ENCODE data around the gene EFCAB14. TPM values are rescaled to one million over a fixed set of nuclear protein-coding genes. Genes with fewer than 3 reads are reported as not detected.

EFCAB14 gene
- total and polyA plus RNA-seq, 2 experiments from 2014 or later, result 23.3 to 49.0 TPM

DNA sequence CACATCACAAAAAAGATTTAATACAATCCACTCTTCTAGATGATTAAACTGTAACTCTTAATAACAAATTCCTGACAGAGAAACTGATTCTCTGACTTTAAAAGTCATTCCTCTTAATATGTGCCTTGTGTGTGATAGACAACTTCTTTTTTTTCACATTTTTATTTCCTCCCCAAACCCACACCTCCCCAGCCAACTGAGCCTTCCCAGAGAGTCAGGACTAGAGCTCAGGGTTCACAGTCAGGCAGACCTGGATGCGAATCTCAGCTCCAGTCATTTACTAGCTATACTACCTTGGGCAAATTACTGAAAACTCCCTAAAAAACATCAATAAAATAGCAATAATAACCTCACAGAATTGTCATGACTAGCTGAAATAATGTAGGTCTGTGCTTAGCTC is 64.9 kb downstream of the EFCAB14 start:
- H3K27me3 Mint-ChIP-seq (ENCODE audit: insufficient read depth, low read depth, poor library complexity), result no peaks in the 10 kb centered on the region

DNA sequence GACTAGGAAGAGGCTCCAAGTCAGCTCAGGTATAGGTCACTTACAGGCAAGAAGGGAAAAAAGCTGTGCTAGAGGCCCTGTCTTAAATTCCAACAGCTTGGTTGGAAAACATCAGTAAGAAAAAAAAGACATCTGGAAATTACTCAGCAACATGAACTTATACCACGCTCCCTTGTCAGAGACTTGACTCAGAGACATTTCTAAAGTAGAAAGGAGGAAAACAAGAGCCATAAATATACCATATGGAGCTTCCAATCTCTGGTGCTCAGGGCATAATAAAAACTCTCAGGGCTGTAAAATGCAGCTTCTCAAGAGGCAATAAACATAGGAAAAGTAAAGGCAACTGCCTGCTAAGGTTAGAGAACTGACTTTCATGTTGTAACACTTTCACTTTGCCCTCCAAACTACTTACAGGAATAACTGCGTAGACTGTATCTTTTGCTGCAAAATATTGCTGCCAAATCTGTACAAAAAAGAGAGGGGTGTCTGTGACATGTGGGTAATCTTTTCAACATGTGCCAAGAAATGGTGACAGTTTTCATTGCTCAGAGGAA is 65.4 kb downstream of the EFCAB14 start:
- Mint-ChIP-seq H3K4me1 (no peaks in the 10 kb centered on the region), H3K27ac (no peak overlapping the region), H3K9me3 (peaks cover 15% of the 10 kb centered on the region; the same call in 2 of the 3 replicates), H3K4me3 (no peak overlapping the region), H3K27me3 (ENCODE audit: insufficient read depth, low read depth, poor library complexity) (no peaks in the 10 kb centered on the region), H3K36me3 (ENCODE audit: low read depth) (peaks cover 65% of the 10 kb centered on the region)
- Histone ChIP-seq H3K9me2 (ENCODE audit: insufficient read depth) (no peaks in the 10 kb centered on the region), H3K4me3 (no peak overlapping the region), H3K27ac (ENCODE audit: low read depth) (0 out of 2 replicates have a peak overlapping the region, but pooled peaks have one; percentile 42), H4K20me1 (replicated peaks; ENCODE audit: insufficient read depth) (0 out of 2 replicates have a peak, but pooled peaks cover 6% of the 10 kb centered on the region), H3K36me3 (ENCODE audit: insufficient read depth) (peaks cover 26% of the 10 kb centered on the region), H3K79me2 (replicated peaks; ENCODE audit: insufficient read depth) (no peaks in the 10 kb centered on the region), H2AFZ (no peak overlapping the region), H3K27me3 (ENCODE audit: insufficient read depth) (no peaks in the 10 kb centered on the region), H3K4me1 (ENCODE audit: insufficient read depth) (no peaks in the 10 kb centered on the region), H3F3A (replicated peaks; ENCODE audit: low read depth) (no peaks in the 10 kb centered on the region), H3K4me2 (no peak overlapping the region)
- DNase-seq (ENCODE audit: low spot score), result no peak
- ATAC-seq, result no peak
- TF ChIP-seq EZH2phosphoT487 (IDR thresholded peaks at IDR 0.05; ENCODE audit: unreplicated experiment), result no peak
- TF ChIP-seq JUNB (IDR thresholded peaks at IDR 0.05; ENCODE audit: unreplicated experiment), result no peak
- no peak for TF ChIP-seq REST (IDR thresholded peaks at IDR 0.05; ENCODE audit: unreplicated experiment)
- no peak for TF ChIP-seq ZNF114 (CRISPR knock-in tag; IDR thresholded peaks at IDR 0.05)

More for the DNA sequence above, 64.9 kb downstream of the EFCAB14 start:
- Mint-ChIP-seq H3K27ac (no peak overlapping the region), H3K36me3 (ENCODE audit: low read depth) (peaks cover 61% of the 10 kb centered on the region), H3K4me3 (no peak overlapping the region), H3K9me3 (peaks cover 15% of the 10 kb centered on the region; the same call in 2 of the 3 replicates), H3K4me1 (no peaks in the 10 kb centered on the region)
- TF ChIP-seq EZH2phosphoT487 (IDR thresholded peaks at IDR 0.05; ENCODE audit: unreplicated experiment) (no peak), JUNB (IDR thresholded peaks at IDR 0.05; ENCODE audit: unreplicated experiment) (no peak), ZNF114 (CRISPR knock-in tag; IDR thresholded peaks at IDR 0.05) (no peak), CREB1 (CRISPR knock-in tag; IDR thresholded peaks at IDR 0.05; ENCODE audit: low read depth) (no peak), CTCF (conservative IDR thresholded peaks at IDR 0.05; ENCODE audit: low read depth in 2 of 2) (no peak), POLR2AphosphoS5 (IDR thresholded peaks at IDR 0.05; ENCODE audit: low read depth) (no peak), EZH2 (IDR thresholded peaks at IDR 0.05; ENCODE audit: low read depth, unreplicated experiment) (no peak)
- no peak overlapping the region for H3K4me3 ChIP-seq
- H3K36me3 ChIP-seq (ENCODE audit: insufficient read depth), result peaks cover 26% of the 10 kb centered on the region
- no peak overlapping the region for H3K4me2 ChIP-seq
- no peaks in the 10 kb centered on the region for H3K9me2 ChIP-seq (ENCODE audit: insufficient read depth)
- no peaks in the 10 kb centered on the region for H3K4me1 ChIP-seq (ENCODE audit: insufficient read depth)
- H2AFZ ChIP-seq, result no peak overlapping the region
- ATAC-seq (no peak), DNase-seq (ENCODE audit: low spot score) (no peak)
- H3K27me3 ChIP-seq (ENCODE audit: insufficient read depth), result no peaks in the 10 kb centered on the region
- H3K79me2 ChIP-seq (replicated peaks; ENCODE audit: insufficient read depth), result no peaks in the 10 kb centered on the region
- H3K27ac ChIP-seq (ENCODE audit: low read depth), result no peak overlapping the region
- 0 out of 2 replicates have a peak, but pooled peaks cover 6% of the 10 kb centered on the region for H4K20me1 ChIP-seq (replicated peaks; ENCODE audit: insufficient read depth)
- H3F3A ChIP-seq (replicated peaks; ENCODE audit: low read depth), result no peaks in the 10 kb centered on the region
